GM19328 (cell line): ENCODE data around the gene SUPT5H.

ENCODE experiments used
- ATAC-seq: cut with Tn5 transposase; IDR thresholded peaks from one replicate; pipeline ENCODE4 v1.9.1; 2021; ENCODE audit warnings: mild to moderate bottlenecking, moderate library complexity; ENCODE audit not compliant: unreplicated experiment

The SUPT5H gene

GRCh38 chr19:39445196-39446111 lies at the start of gene SUPT5H:
Gene SUPT5H, plus strand, starts transcription at chr19:39445582. Its CDS starts 309 bp downstream, at chr19:39445891.
- peak; percentile 75 for ATAC-seq

- ATAC-seq = no peak
These were observed 47.8 kb upstream of the SUPT5H start for GRCh38 chr19:39397360-39398296.

DNA sequence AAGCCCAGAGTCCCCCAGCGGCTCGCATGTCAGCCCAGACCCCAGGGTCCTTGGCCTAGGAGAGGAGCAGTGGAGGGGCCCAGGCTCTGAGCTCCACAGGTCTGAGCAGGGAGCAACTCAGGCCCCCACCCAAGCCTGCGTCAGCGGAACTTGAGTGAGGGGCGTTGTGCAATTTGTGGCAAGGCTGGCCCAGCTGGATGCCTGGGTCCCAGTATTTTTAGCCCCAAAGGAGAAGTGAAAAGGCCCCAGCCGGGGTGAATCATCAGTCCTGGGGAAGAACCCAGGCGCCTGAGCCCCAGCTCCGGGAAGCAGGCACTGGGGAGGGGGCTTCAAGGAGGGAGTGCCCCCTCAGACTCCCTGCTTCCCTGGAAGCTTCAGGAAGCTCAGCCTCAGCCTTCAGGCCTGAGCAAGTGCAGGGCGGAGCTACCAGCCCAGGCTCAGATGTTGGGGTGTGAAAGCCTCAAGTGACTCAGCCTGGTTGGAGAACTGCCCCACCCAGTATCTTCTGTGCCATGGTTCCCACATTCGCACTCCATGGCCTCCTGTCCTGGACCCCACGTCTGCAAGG lies 47.0 kb upstream of the SUPT5H start:
- no peak for ATAC-seq

GRCh38 chr19:39399668-39400050 lies 45.7 kb upstream of the SUPT5H start:
- no peak for ATAC-seq

DNA sequence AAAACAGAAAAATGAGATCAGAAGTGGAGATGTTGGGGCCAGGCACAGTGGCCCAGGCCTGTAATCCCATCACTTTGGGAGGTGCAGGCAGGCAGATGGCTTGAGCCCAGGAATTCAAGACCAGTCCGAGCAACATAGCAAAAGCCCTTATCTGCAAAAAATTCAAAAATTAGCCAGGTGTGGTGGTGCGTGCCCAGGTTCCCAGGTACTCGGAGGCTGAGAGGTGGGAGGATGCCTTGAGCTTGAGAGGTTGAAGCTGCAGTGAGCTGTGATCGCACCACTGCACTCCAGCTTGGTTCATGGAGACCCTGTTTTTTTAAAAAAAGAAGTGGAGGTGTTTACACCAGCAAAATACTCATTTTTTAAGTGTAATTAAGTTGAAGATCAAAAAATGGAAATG lies 45.3 kb upstream of the SUPT5H start:
- ATAC-seq = no peak

DNA sequence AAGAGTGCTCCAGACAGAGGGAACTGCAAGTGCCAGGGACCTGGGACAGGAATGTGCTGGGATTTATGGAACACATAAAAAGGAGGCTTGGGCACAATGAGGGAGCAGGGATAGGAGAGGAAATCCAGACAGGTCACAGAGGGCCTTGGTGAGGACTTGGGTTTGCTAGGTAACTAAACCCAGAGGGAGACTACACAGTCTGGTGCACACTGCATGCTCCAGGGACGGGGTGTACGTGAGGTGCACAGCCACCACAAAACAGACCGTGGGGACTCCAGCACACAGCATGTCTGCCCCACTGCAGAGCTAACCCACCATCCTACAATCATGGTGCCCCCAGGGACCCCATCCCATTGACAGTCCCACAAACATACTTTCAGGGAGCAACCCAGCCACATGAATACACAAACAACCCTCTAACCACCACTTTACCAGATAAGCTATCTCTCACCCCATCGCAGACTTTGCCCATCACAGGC lies 44.3 kb upstream of the SUPT5H start:
- ATAC-seq = no peak

- no peak for ATAC-seq
These were observed 43.6 kb upstream of the SUPT5H start for GRCh38 chr19:39401549-39402345.

- ATAC-seq = no peak
These were observed 42.8 kb upstream of the SUPT5H start for GRCh38 chr19:39402346-39403300.

GRCh38 chr19:39403331-39404312 lies 41.8 kb upstream of the SUPT5H start:
- no peak for ATAC-seq

DNA sequence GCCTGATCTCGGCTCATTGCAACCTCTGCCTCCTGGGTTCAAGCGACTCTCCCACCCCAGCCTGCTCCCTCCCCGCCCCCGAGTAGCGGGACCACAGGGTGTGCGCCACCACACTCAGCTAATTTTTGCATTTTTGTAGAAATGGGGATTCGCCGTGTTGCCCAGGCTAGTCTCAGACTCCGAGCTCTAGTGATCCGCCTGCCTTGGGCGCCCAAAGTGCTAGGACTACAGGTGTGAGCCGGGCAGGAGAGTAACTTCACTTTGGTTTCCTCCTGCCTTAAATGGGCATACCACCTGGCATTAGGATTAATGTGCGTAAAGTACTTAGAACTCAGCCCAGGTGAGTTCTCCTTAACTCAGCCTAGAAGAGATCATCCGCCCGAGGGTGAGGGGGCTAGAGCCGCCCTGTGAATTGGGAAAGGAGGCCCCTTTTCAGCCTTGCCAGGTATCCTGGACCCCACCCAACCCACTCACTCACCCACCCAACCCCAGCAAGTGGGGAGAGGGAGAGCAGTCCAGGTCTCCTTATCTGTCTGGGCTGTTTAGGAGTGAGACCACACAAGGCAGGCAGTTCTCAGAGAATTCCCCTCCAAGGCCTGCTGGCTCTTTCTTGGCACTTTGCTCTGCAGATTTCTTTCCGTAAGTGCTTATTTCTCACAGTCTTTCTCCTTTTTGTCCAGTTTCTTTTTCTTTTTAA lies 40.0 kb upstream of the SUPT5H start:
- no peak for ATAC-seq

- ATAC-seq = no peak
These were observed 39.3 kb upstream of the SUPT5H start for GRCh38 chr19:39405958-39406655.

GRCh38 chr19:39406656-39407409 lies 38.5 kb upstream of the SUPT5H start, which contains the start of gene ZFP36:
Gene ZFP36, plus strand, starts transcription at chr19:39406847. Its CDS starts 58 bp downstream, at chr19:39406905.
- no peak for ATAC-seq

- ATAC-seq = no peak
These were observed 38.0 kb upstream of the SUPT5H start for GRCh38 chr19:39407410-39407659.

- ATAC-seq = no peak
These were observed 37.6 kb upstream of the SUPT5H start for GRCh38 chr19:39407660-39408391.

- no peak for ATAC-seq
These were observed 36.8 kb upstream of the SUPT5H start for GRCh38 chr19:39408392-39409207.
